GM21576 (cell line): Measurements from ENCODE around the gene STK11IP.

Experiments
- ATAC-seq: cut with Tn5 transposase; IDR thresholded peaks from one replicate; pipeline ENCODE4 v1.9.1; 2021; ENCODE audit warnings: mild to moderate bottlenecking, moderate library complexity; ENCODE audit not compliant: unreplicated experiment

Gene STK11IP

GRCh38 chr2:219631406-219631891, 33.8 kb downstream of the STK11IP start:
- ATAC-seq = no peak

GRCh38 chr2:219631904-219632759, 34.5 kb downstream of the STK11IP start:
- no peak for ATAC-seq

DNA sequence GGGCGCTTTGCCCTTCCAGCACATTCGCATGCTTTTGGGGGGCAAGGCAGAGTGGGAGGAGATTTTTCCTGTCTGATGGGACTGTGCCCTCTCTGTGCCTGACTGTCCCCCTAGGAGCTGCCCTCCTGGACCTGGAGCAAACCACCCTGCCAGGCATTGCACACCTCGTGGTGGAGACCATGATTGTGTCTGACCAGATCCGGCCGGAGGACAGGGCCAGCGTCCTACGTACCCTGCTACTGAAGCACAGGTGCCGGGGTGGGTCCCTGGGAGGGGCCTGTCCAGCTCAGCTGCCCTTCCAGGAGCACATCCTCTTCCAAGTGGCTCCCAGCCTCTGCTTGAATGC, 35.1 kb downstream of the STK11IP start:
- no peak for ATAC-seq

GRCh38 chr2:219633276-219634065, 35.8 kb downstream of the STK11IP start:
- no peak for ATAC-seq

GRCh38 chr2:219634171-219634940, 36.7 kb downstream of the STK11IP start:
- ATAC-seq = no peak

DNA sequence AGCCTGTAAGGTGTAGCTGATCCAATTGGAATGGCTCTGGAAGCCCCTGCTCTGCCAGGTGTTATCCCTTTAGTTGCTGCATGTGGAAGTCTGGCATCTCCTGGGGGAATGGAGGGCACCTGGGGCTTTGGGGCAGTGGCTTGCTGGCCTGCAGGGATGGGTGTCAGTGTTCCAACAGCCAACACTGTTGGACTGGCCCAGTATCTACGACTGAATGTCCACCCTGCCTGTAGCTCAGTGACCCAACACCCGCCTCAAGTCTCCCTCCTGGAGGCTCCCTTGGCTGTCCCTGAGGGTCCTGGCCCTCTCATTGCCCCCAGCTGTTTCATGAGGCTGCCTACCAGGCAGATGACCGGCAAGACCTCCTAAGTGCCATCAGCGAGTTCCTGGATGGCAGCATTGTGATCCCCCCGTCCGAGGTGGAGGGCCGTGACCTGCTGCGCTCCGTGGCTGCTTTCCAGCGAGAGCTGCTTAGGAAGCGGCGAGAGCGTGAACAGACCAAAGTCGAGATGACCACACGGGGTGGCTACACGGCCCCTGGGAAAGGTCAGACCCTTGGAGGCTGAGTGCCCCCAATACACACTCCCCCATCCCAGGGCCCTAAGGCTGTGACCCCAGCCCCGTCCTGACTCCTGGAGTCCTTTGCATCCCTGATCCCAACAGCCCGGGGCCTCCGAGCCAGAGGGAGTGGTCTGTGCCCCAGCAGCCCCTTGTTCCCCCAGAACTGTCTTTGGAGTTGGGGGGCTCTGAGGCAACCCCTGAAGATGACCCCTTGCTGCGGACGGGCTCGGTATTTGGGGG, 37.5 kb downstream of the STK11IP start:
- ATAC-seq = no peak

- ATAC-seq = no peak
Observed at GRCh38 chr2:219636144-219636915, 38.7 kb downstream of the STK11IP start.

GRCh38 chr2:219636941-219637841, 39.5 kb downstream of the STK11IP start:
- no peak for ATAC-seq

GRCh38 chr2:219637842-219638185, 40.2 kb downstream of the STK11IP start:
- no peak for ATAC-seq

- no peak for ATAC-seq
Observed at GRCh38 chr2:219638217-219638947, 40.7 kb downstream of the STK11IP start.

- ATAC-seq = no peak
Observed at GRCh38 chr2:219638948-219639755, 41.5 kb downstream of the STK11IP start.

DNA sequence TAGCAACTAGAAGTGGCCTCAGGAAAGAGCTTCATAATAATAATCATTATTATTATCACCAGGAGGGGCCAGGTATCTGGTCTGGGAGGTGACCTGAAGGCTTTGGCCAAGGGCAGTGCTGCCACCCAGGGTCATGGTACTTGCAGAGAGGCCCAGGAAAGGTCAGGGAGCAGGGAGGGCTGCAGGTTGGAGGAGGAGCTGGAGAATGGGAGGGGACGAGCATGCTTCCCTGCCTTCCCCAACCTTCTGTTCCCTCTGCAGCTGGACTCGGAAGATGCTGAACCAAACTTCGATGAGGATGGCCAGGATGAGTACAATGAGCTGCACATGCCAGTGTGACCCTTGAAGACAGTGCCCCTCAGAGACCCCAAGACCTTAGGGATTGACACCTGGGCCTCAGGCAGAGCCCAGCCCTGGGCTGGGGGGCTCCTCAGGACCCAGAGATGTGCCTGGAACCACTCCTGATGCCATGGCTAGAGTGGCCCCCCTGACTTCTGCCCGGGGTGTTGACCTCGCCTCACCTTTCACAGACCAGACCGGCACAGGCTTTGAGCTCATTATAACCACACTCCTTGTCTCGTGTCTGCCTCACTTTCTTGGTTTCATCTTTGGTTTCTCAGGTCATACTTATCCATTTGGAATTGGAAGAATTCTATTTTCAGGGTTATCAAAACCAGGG, 43.9 kb downstream of the STK11IP start:
- no peak for ATAC-seq

GRCh38 chr2:219642069-219642454, 44.4 kb downstream of the STK11IP start:
- ATAC-seq = no peak

DNA sequence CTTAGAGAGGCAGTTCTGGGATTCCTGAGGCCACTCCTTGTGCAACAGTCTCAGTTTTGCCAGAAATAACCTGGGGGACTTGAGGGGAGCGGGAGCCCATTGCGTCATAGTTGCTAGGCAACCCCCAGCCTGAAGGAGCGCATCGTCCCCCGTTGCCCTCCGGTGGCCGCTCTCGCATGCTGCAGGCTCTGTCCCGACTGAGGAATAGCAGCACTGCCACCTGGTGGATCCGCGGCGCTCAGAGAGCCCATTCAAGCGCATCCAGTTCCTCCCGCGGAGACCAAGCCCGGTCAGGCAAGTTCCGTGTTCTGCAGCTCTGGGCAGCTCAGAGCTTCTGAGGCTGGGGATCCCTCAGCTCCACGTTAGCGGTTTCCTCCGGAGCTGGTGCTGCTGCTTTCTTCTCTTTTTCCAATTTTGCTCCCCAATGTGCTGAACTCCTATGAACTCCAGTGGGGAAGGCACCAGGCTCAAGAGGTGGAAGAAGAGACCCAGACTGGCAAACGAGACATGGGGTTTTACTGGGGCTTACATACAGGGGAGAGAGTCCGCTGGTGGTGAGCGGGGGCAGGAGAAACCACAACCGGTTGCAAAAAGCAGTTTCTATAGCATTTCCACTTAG, 44.9 kb downstream of the STK11IP start:
- peak; percentile 97 for ATAC-seq

GRCh38 chr2:219643084-219643473, 45.4 kb downstream of the STK11IP start:
- ATAC-seq = no peak

- no peak for ATAC-seq
Observed at GRCh38 chr2:219643788-219644398, 46.2 kb downstream of the STK11IP start.
